Effector memory CD4-positive, alpha-beta T cell (primary cell): Measurements from ENCODE around the gene LILRB2.
"Not testable (repeated sequence)": the region's sequence is repeated elsewhere in the genome, so short reads cannot be mapped to it uniquely, and the experiment has no call there.

Experiments
- DNase-seq, 3 donors: peaks; one replicate each; pipeline ENCODE4 v3.0.0-alpha.2; 2020
- H3K27ac ChIP-seq: 2 replicates; pipeline ENCODE4 v1.7.0; 2013; ENCODE audit warnings: mild to moderate bottlenecking, low read length, moderate library complexity; ENCODE audit not compliant: insufficient read depth, poor library complexity, severe bottlenecking
- H3K27me3 ChIP-seq: replicated peaks from 2 replicates; pipeline ENCODE4 v1.7.0; 2013; ENCODE audit warnings: mild to moderate bottlenecking, low read length; ENCODE audit not compliant: insufficient read depth, control insufficient read depth, poor library complexity, severe bottlenecking
- H3K36me3 ChIP-seq: 2 replicates; pipeline ENCODE4 v1.7.0; 2013; ENCODE audit warnings: mild to moderate bottlenecking, low read length, moderate library complexity; ENCODE audit not compliant: control insufficient read depth, insufficient read depth
- H3K4me1 ChIP-seq: 2 replicates; pipeline ENCODE4 v1.7.0; 2013; ENCODE audit warnings: low read length, mild to moderate bottlenecking; ENCODE audit not compliant: control insufficient read depth, insufficient read depth, poor library complexity, severe bottlenecking
- H3K4me3 ChIP-seq: 2 replicates; pipeline ENCODE4 v1.7.0; 2013; ENCODE audit warnings: low read length, low read depth, mild to moderate bottlenecking; ENCODE audit not compliant: insufficient read depth, poor library complexity, severe bottlenecking
- H3K9me3 ChIP-seq: 2 replicates; pipeline ENCODE4 v1.7.0; 2013; ENCODE audit warnings: mild to moderate bottlenecking, low read length, moderate library complexity; ENCODE audit not compliant: control insufficient read depth

LILRB2 gene

GRCh38 chr19:54229146-54229545 lies 51.8 kb downstream of the LILRB2 start:
- Histone ChIP-seq H3K27me3 (no peaks in the 10 kb centered on the region), H3K4me1 (no peaks in the 10 kb centered on the region)

GRCh38 chr19:54224619-54225018 lies 56.3 kb downstream of the LILRB2 start:
- not testable (repeated sequence) for H3K27ac ChIP-seq, H3K36me3 ChIP-seq, H3K27me3 ChIP-seq, DNase-seq, H3K9me3 ChIP-seq, H3K4me1 ChIP-seq, H3K4me3 ChIP-seq

More at GRCh38 chr19:54229146-54229545, 51.8 kb downstream of the LILRB2 start:
- Histone ChIP-seq H3K36me3 (no peaks in the 10 kb centered on the region), H3K4me3 (no peak overlapping the region), H3K9me3 (no peaks in the 10 kb centered on the region), H3K27ac (no peak overlapping the region)
- DNase-seq: no peak

- H3K4me1 ChIP-seq, H3K36me3 ChIP-seq, H3K9me3 ChIP-seq, H3K4me3 ChIP-seq, H3K27me3 ChIP-seq, DNase-seq, H3K27ac ChIP-seq: not testable (repeated sequence)
Observed at GRCh38 chr19:54223937-54224281, 57.0 kb downstream of the LILRB2 start.
